ENCODE results near the gene WDR46. TPM values are rescaled to one million over a fixed set of nuclear protein-coding genes. Genes with fewer than 3 reads are reported as not detected.

Gene WDR46
- total RNA-seq, 2 experiments from 2014 or later: 61.5 to 78.4 TPM

GRCh38 chr6:33305052-33305451, 16.0 kb upstream of the WDR46 start:
- ATAC-seq (no peak), DNase-seq (no peak)
- Mint-ChIP-seq H3K27ac (no peak overlapping the region), H3K27me3 (no peaks in the 10 kb centered on the region), H3K36me3 (peaks cover 56% of the 10 kb centered on the region), H3K4me1 (peaks cover 33% of the 10 kb centered on the region), H3K9me3 (ENCODE audit: low read depth) (no peaks in the 10 kb centered on the region), H3K4me3 (no peak overlapping the region)
- CTCF ChIA-PET: interaction anchor here (0.7 kb wide), 1 partner anchor 16 kb away, joined by 3 read pairs; the partner anchor contains the start of genes PFDN6 and WDR46

GRCh38 chr6:33304216-33304615, 15.2 kb upstream of the WDR46 start:
- DNase-seq (no peak), ATAC-seq (no peak)
- peaks cover 62% of the 10 kb centered on the region for H3K36me3 Mint-ChIP-seq
- H3K27me3 Mint-ChIP-seq: no peaks in the 10 kb centered on the region
- H3K27ac Mint-ChIP-seq: no peak overlapping the region
- CTCF ChIA-PET: no interaction called here
- no peak overlapping the region for H3K4me3 Mint-ChIP-seq
- H3K4me1 Mint-ChIP-seq: peaks cover 36% of the 10 kb centered on the region
- H3K9me3 Mint-ChIP-seq (ENCODE audit: low read depth): no peaks in the 10 kb centered on the region

GRCh38 chr6:33301877-33302276, 12.8 kb upstream of the WDR46 start:
- no peak for ATAC-seq
- DNase-seq: no peak
- no peak overlapping the region for H3K27ac Mint-ChIP-seq
- no peaks in the 10 kb centered on the region for H3K27me3 Mint-ChIP-seq
- H3K9me3 Mint-ChIP-seq (ENCODE audit: low read depth): no peaks in the 10 kb centered on the region
- H3K4me3 Mint-ChIP-seq: no peak overlapping the region
- peaks cover 48% of the 10 kb centered on the region for H3K36me3 Mint-ChIP-seq
- CTCF ChIA-PET: interaction anchor here (1.1 to 5.4 kb wide), 5 partner anchors 10 to 43 kb away, joined by 3 to 37 read pairs (median 4); partner anchors contain the start of genes B3GALT4, PFDN6, TAPBP and WDR46
- H3K4me1 Mint-ChIP-seq: peaks cover 37% of the 10 kb centered on the region

GRCh38 chr6:33299237-33299944, 10.4 kb upstream of the WDR46 start:
- H3K27ac Mint-ChIP-seq: peak overlapping the region; percentile 99
- H3K27me3 Mint-ChIP-seq: no peaks in the 10 kb centered on the region
- H3K9me3 Mint-ChIP-seq (ENCODE audit: low read depth): no peaks in the 10 kb centered on the region

GRCh38 chr6:33298773-33299236, 9.8 kb upstream of the WDR46 start, which contains the start of gene RGL2:
RGL2 (minus strand) TSS chr6:33298942; CDS start chr6:33298610, 332 bp downstream.
- Mint-ChIP-seq H3K4me1 (peaks cover 33% of the 10 kb centered on the region), H3K27ac (peak within 1 kb of the TSS; percentile 99), H3K9me3 (ENCODE audit: low read depth) (no peaks in the 10 kb centered on the region), H3K4me3 (peak within 1 kb of the TSS; percentile 90), H3K36me3 (peaks cover 33% of the 10 kb centered on the region), H3K27me3 (no peaks in the 10 kb centered on the region)
- CTCF ChIA-PET: interaction anchor here (1.0 to 5.4 kb wide), 14 partner anchors 10 to 287 kb away, joined by 3 to 37 read pairs (median 8); partner anchors contain the start of genes B3GALT4, PFDN6, RPS18 and TAPBP
- DNase-seq (peak; percentile 83), ATAC-seq (peak; percentile 53)

More at GRCh38 chr6:33299237-33299944, 10.4 kb upstream of the WDR46 start:
- Mint-ChIP-seq H3K4me3 (peak overlapping the region; percentile 90), H3K4me1 (peaks cover 34% of the 10 kb centered on the region), H3K36me3 (peaks cover 35% of the 10 kb centered on the region)
- ATAC-seq (peak; percentile 85), DNase-seq (peak; percentile 95)
- CTCF ChIA-PET: interaction anchor here (0.8 to 5.4 kb wide), 16 partner anchors 9 to 286 kb away, joined by 3 to 37 read pairs (median 6); partner anchors contain the start of genes B3GALT4, PFDN6, RPS18 and TAPBP

- CTCF ChIA-PET: interaction anchor here (0.6 to 5.4 kb wide), 15 partner anchors 9 to 325 kb away, joined by 3 to 37 read pairs (median 7); partner anchors contain the start of genes B3GALT4, PFDN6, RPS18 and TAPBP
- H3K27me3 Mint-ChIP-seq: no peaks in the 10 kb centered on the region
- H3K4me1 Mint-ChIP-seq: peaks cover 30% of the 10 kb centered on the region
- peak overlapping the region; percentile 99 for H3K27ac Mint-ChIP-seq
- peaks cover 27% of the 10 kb centered on the region for H3K36me3 Mint-ChIP-seq
- H3K9me3 Mint-ChIP-seq (ENCODE audit: low read depth): no peaks in the 10 kb centered on the region
- H3K4me3 Mint-ChIP-seq: peak overlapping the region; percentile 90
- ATAC-seq: peak; percentile 38
- DNase-seq: peak; percentile 79
Observed at GRCh38 chr6:33297956-33298772, 9.1 kb upstream of the WDR46 start.

GRCh38 chr6:33297406-33297955, 8.4 kb upstream of the WDR46 start:
- H3K27ac Mint-ChIP-seq: peak overlapping the region; percentile 28
- peak overlapping the region; percentile 90 for H3K4me3 Mint-ChIP-seq
- no peak for ATAC-seq
- CTCF ChIA-PET: interaction anchor here (0.6 to 5.4 kb wide), 9 partner anchors 8 to 326 kb away, joined by 3 to 37 read pairs (median 3); partner anchors contain the start of genes B3GALT4, PFDN6, TAPBP and WDR46
- peaks cover 28% of the 10 kb centered on the region for H3K36me3 Mint-ChIP-seq
- peaks cover 30% of the 10 kb centered on the region for H3K4me1 Mint-ChIP-seq
- H3K27me3 Mint-ChIP-seq: no peaks in the 10 kb centered on the region
- no peak for DNase-seq
- no peaks in the 10 kb centered on the region for H3K9me3 Mint-ChIP-seq (ENCODE audit: low read depth)

- H3K27me3 Mint-ChIP-seq: no peaks in the 10 kb centered on the region
- CTCF ChIA-PET: interaction anchor here (0.7 to 5.4 kb wide), 5 partner anchors 8 to 48 kb away, joined by 3 to 37 read pairs (median 7); partner anchors contain the start of genes PFDN6, TAPBP and WDR46
- H3K36me3 Mint-ChIP-seq: peaks cover 29% of the 10 kb centered on the region
- H3K4me1 Mint-ChIP-seq: peaks cover 30% of the 10 kb centered on the region
- DNase-seq (no peak), ATAC-seq (no peak)
- no peak overlapping the region for H3K27ac Mint-ChIP-seq
- no peaks in the 10 kb centered on the region for H3K9me3 Mint-ChIP-seq (ENCODE audit: low read depth)
- no peak overlapping the region for H3K4me3 Mint-ChIP-seq
Observed at GRCh38 chr6:33296797-33297405, 7.9 kb upstream of the WDR46 start.

- Mint-ChIP-seq H3K4me1 (peaks cover 30% of the 10 kb centered on the region), H3K36me3 (peaks cover 25% of the 10 kb centered on the region), H3K4me3 (no peak overlapping the region), H3K27ac (peak overlapping the region; percentile 24), H3K9me3 (ENCODE audit: low read depth) (no peaks in the 10 kb centered on the region), H3K27me3 (no peaks in the 10 kb centered on the region)
- ATAC-seq: no peak
- DNase-seq: no peak
- CTCF ChIA-PET: no interaction called here
Observed at GRCh38 chr6:33295621-33296369, 6.8 kb upstream of the WDR46 start.

- Mint-ChIP-seq H3K4me3 (no peak overlapping the region), H3K27me3 (no peaks in the 10 kb centered on the region), H3K27ac (no peak overlapping the region), H3K9me3 (ENCODE audit: low read depth) (no peaks in the 10 kb centered on the region), H3K4me1 (peaks cover 34% of the 10 kb centered on the region), H3K36me3 (peaks cover 15% of the 10 kb centered on the region)
- ATAC-seq (no peak), DNase-seq (no peak)
- CTCF ChIA-PET: no interaction called here
Observed at GRCh38 chr6:33294086-33294823, 5.2 kb upstream of the WDR46 start.

- H3K36me3 Mint-ChIP-seq: peaks cover 17% of the 10 kb centered on the region
- H3K4me1 Mint-ChIP-seq: peaks cover 40% of the 10 kb centered on the region
- H3K4me3 Mint-ChIP-seq: no peak overlapping the region
- H3K27me3 Mint-ChIP-seq: no peaks in the 10 kb centered on the region
- no peak for DNase-seq
- peak overlapping the region; percentile 5 for H3K27ac Mint-ChIP-seq
- ATAC-seq: no peak
- CTCF ChIA-PET: no interaction called here
- no peaks in the 10 kb centered on the region for H3K9me3 Mint-ChIP-seq (ENCODE audit: low read depth)
Observed at GRCh38 chr6:33292996-33293682, 4.1 kb upstream of the WDR46 start.
